GM12801 (cell line): Measurements from ENCODE around the gene OR2A5.

Source experiments
- TF ChIP-seq, protein P1 (sequence below): IDR thresholded peaks from one replicate; pipeline ENCODE4 v1.5.1; 2011; ENCODE audit warnings: control low read depth; ENCODE audit not compliant: insufficient read length; ENCODE audit errors: extremely low read depth

Gene OR2A5

DNA sequence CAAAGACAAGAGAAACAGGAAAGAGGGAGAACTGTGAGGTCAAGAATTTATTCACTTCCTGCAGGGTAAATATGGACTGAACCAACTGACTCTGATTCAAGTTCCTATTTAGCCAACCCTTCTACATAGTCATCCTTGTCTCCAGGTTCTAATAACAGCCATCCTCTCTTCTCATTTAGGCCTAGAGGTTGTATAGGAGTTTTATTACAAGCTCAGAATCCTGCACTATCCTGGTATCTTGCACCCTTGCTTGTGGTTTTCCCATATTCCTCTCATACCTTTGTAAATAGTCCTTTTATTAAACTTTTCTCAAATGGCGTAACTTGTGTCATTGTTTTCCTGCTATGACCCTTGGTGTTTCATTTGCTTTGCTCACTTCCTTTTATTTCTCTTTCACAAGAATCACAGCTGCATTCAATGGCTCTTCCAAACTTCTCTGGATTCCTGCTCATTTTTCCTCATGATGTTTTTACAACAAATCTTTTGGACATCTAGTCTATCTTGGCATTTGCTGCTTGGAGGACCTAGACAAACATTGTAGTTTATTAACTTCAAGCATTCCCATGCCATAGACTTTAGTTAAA, 12.4 kb upstream of the OR2A5 start:
- TF ChIP-seq, protein P1, sequence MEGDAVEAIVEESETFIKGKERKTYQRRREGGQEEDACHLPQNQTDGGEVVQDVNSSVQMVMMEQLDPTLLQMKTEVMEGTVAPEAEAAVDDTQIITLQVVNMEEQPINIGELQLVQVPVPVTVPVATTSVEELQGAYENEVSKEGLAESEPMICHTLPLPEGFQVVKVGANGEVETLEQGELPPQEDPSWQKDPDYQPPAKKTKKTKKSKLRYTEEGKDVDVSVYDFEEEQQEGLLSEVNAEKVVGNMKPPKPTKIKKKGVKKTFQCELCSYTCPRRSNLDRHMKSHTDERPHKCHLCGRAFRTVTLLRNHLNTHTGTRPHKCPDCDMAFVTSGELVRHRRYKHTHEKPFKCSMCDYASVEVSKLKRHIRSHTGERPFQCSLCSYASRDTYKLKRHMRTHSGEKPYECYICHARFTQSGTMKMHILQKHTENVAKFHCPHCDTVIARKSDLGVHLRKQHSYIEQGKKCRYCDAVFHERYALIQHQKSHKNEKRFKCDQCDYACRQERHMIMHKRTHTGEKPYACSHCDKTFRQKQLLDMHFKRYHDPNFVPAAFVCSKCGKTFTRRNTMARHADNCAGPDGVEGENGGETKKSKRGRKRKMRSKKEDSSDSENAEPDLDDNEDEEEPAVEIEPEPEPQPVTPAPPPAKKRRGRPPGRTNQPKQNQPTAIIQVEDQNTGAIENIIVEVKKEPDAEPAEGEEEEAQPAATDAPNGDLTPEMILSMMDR: no peak

DNA sequence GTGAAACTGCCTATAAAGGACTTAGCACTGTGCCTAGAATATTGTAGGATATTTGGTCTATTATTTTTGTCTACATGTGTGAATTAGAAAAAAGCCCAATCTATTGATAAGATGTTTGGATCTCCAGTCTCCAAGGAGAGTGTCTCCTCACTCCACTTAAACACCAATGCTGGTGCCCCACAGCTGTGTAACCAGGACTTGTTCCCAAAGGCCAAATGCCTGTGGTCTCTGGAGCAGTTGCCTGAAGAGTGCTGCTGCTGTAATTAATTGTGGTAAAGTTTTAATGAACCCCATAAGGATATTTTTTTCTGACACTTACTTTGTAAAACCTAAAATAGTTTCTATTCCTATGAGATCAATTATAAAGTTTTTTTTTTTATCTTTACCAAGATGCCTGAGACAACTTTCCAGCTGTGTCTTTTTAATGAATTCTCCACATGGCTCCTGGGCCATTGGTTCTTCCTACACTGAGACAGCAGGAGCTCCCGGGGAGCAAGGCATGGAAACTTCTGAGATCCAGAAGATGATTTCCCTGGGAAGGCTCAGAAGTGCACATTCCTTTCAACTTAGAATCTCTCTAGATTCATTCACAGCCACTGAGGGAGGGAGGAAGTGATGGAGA, 11.2 kb upstream of the OR2A5 start:
- TF ChIP-seq, protein P1: no peak

DNA sequence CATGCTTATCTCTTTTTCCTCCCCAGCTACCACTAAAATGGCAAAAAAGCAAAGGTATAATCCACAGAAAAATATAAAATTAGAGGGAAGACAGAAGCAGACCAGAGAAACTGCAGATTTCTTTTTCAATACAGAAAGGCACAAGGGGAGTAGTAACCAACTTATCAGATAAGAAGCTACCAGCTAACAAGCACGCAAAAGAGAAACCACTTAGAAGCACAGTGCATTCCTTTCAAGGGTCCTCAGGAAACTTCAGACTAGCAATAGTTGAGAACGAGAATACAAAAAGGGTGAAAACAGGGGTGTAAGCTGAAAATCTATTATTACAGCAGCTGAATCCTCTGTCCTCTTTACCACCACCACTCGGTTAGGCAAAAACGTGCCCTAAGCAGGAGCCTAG, 9.9 kb upstream of the OR2A5 start:
- TF ChIP-seq, protein P1: no peak

DNA sequence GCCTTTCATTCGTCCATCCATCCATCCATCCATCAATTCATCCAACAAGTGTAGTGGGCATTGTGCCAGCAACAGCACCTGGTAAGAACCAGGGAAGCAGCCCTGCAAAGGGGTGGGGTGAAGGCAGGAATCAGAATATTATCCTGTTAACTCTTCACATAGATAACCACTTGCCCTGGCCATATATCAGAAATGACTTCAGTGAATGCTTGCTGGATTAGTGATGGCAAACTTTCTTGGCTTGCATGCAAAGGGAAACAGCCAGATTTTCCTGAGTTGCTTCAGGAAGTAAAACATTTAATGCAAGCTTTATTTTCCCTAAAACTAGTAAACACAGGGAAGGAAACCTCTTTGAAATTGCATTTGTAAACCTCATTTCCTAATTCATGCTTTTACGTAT, 743 bp downstream of the OR2A5 start:
- TF ChIP-seq, protein P1: no peak

DNA sequence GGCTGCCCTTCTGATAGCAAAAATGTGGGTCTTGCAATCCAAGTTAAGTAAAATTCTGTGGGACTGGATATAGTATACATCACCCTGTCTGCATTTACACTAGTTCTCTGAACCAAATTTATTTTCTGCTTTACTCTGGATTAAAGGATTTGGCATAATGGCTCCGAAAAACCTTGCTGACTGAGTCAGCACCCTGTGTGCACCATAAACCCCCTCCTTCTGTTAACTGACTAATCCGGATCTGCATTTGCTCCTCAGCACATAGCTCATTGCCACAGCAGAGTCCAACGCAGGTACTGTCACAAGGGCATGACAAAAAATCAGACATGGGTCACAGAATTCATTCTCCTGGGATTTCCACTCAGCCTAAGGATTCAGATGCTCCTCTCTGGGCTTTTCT, 1.3 kb downstream of the OR2A5 start:
- TF ChIP-seq, protein P1: no peak

DNA sequence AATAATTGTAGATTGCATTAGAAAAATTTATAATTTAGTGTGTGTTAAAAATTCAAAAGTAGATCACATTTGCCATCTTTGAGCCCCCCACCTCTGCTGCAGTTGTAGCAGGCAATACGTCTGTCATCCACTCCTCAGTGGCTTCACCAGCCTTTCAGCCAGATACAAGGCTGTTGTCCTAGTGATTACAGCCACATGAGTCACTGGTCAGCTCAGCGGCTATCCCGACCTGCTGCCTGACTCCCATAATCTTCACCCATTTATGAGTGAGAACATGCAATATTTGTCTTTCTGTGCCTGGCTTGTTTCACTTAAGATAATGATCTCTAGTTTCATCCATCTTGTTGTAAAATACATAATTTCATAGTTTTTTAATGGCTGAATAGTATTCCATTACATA, 9.2 kb downstream of the OR2A5 start:
- TF ChIP-seq, protein P1: no peak

DNA sequence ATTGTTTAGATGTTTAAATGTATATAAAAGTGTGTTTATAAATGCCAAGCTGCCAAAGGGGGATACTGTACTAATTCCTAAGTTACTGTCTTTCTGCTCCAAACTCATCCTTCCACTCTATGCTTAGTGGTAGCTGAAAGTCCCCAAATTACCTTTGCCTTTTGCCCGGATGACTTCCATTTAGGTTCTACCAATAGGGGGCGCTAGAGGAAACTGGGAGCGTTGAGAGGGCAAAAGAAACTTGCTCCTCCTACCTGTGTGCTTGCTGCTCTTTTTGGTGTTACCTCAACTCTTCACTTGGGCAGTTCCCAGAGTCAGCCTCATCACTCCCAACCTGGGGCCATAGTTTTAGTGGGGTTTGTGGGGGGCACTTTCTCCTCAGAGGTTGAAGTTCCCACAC, 15.0 kb downstream of the OR2A5 start:
- TF ChIP-seq, protein P1: no peak
